ENCODE measurements around the gene HNRNPL.

- TF ChIP-seq, protein P1, sequence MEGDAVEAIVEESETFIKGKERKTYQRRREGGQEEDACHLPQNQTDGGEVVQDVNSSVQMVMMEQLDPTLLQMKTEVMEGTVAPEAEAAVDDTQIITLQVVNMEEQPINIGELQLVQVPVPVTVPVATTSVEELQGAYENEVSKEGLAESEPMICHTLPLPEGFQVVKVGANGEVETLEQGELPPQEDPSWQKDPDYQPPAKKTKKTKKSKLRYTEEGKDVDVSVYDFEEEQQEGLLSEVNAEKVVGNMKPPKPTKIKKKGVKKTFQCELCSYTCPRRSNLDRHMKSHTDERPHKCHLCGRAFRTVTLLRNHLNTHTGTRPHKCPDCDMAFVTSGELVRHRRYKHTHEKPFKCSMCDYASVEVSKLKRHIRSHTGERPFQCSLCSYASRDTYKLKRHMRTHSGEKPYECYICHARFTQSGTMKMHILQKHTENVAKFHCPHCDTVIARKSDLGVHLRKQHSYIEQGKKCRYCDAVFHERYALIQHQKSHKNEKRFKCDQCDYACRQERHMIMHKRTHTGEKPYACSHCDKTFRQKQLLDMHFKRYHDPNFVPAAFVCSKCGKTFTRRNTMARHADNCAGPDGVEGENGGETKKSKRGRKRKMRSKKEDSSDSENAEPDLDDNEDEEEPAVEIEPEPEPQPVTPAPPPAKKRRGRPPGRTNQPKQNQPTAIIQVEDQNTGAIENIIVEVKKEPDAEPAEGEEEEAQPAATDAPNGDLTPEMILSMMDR (IDR thresholded peaks at IDR 0.05 in 4 of 5, conservative IDR thresholded peaks at IDR 0.05 in 1 of 5): no peak
- TF ChIP-seq POLR2A (IDR thresholded peaks at IDR 0.05): no peak
Observed at GRCh38 chr19:38792250-38793111, 57.3 kb downstream of the HNRNPL start.
